Astrocyte (in vitro differentiated cells and primary cell): Measurements from ENCODE around the gene GNG2. TPM values are rescaled to one million over a fixed set of nuclear protein-coding genes. Genes with fewer than 3 reads are reported as not detected.

Experiments used
- DNase-seq: peaks from one replicate; pipeline ENCODE4 v3.0.0-alpha.2; 2010; ENCODE audit warnings: low read depth
- FAIRE-seq: peaks from 2 replicates; lab custom pipeline; 2011; peaks lifted over from hg19 to GRCh38; lab: Jason Lieb, UNC
- H2AFZ ChIP-seq: 2 replicates; pipeline ENCODE4 v1.6.0; 2012; ENCODE audit warnings: low read depth, low read length, inconsistent platforms
- H3K27ac ChIP-seq: 2 replicates; pipeline ENCODE4 v1.5.1; 2011; ENCODE audit warnings: low read depth, low read length, inconsistent platforms
- H3K27me3 ChIP-seq: 2 replicates; pipeline ENCODE4 v1.6.0; 2011; ENCODE audit warnings: low read length, inconsistent platforms; ENCODE audit not compliant: insufficient read depth
- H3K36me3 ChIP-seq: 2 replicates; pipeline ENCODE4 v1.5.1; 2011; ENCODE audit warnings: low read length, inconsistent platforms; ENCODE audit not compliant: insufficient read depth
- H3K4me1 ChIP-seq: 2 replicates; pipeline ENCODE4 v1.5.1; 2011; ENCODE audit warnings: low read length, inconsistent platforms; ENCODE audit not compliant: insufficient read depth
- H3K4me2 ChIP-seq: 2 replicates; pipeline ENCODE4 v1.6.0; 2012; ENCODE audit warnings: low read length, inconsistent platforms
- H3K4me3 ChIP-seq: 2 replicates; pipeline ENCODE4 v1.5.1; 2011; ENCODE audit warnings: low read depth, mild to moderate bottlenecking, low read length, inconsistent platforms; ENCODE audit not compliant: insufficient read depth
- H3K79me2 ChIP-seq: 2 replicates; pipeline ENCODE4 v1.6.0; 2012; ENCODE audit warnings: mild to moderate bottlenecking, low read length, inconsistent platforms; ENCODE audit not compliant: insufficient read depth
- H3K9ac ChIP-seq: 2 replicates; pipeline ENCODE4 v1.6.0; 2012; ENCODE audit warnings: mild to moderate bottlenecking, low read length, inconsistent platforms
- H3K9me3 ChIP-seq: 2 replicates; pipeline ENCODE4 v1.5.1; 2012; ENCODE audit warnings: low read depth, mild to moderate bottlenecking, low read length, inconsistent platforms; ENCODE audit not compliant: insufficient read depth
- H4K20me1 ChIP-seq: 2 replicates; pipeline ENCODE4 v1.6.0; 2012; ENCODE audit warnings: low read length, inconsistent platforms; ENCODE audit not compliant: insufficient read depth
- H3K27ac Mint-ChIP-seq: one replicate; pipeline ENCODE4 v1.8.0; 2021; ENCODE audit warnings: mild to moderate bottlenecking, mixed read lengths; ENCODE audit not compliant: unreplicated experiment
- H3K27me3 Mint-ChIP-seq: one replicate; pipeline ENCODE4 v1.8.0; 2021; ENCODE audit warnings: low read depth, mixed read lengths; ENCODE audit not compliant: unreplicated experiment
- H3K36me3 Mint-ChIP-seq: one replicate; pipeline ENCODE4 v1.8.0; 2021; ENCODE audit warnings: low read depth, mixed read lengths; ENCODE audit not compliant: unreplicated experiment
- H3K4me1 Mint-ChIP-seq: one replicate; pipeline ENCODE4 v1.8.0; 2021; ENCODE audit warnings: low read depth, mixed read lengths; ENCODE audit not compliant: unreplicated experiment
- H3K4me3 Mint-ChIP-seq: one replicate; pipeline ENCODE4 v1.8.0; 2021; ENCODE audit warnings: mild to moderate bottlenecking, moderate library complexity, mixed read lengths; ENCODE audit not compliant: unreplicated experiment
- H3K9me3 Mint-ChIP-seq: one replicate; pipeline ENCODE4 v1.8.0; 2021; ENCODE audit warnings: mild to moderate bottlenecking, mixed read lengths; ENCODE audit not compliant: unreplicated experiment
- CTCF ChIP-seq: IDR thresholded peaks from 2 replicates; pipeline ENCODE4 v1.5.1; 2011; ENCODE audit warnings: low read depth, mild to moderate bottlenecking, inconsistent platforms, low read length, moderate library complexity; ENCODE audit not compliant: insufficient read depth
- EZH2 ChIP-seq: IDR thresholded peaks from 2 replicates; pipeline ENCODE4 v1.6.1; 2012; ENCODE audit warnings: mild to moderate bottlenecking, low read length, inconsistent platforms; ENCODE audit not compliant: insufficient read depth
- total RNA-seq: library from RNA; stranded (reverse); gene quantifications from 2 replicates; pipeline ENCODE4 v1.2.1, GENCODE V29; 2021

GNG2 gene
- total RNA-seq, 1 donor from 2014 or later: 7.3 TPM

- Histone ChIP-seq H4K20me1 (no peaks in the 10 kb centered on the region), H3K9ac (no peak overlapping the region), H3K79me2 (no peaks in the 10 kb centered on the region), H3K9me3 (no peaks in the 10 kb centered on the region), H3K36me3 (no peaks in the 10 kb centered on the region), H2AFZ (no peak overlapping the region), H3K4me3 (no peak overlapping the region), H3K4me1 (no peaks in the 10 kb centered on the region), H3K27ac (no peak overlapping the region), H3K27me3 (no peaks in the 10 kb centered on the region), H3K4me2 (no peak overlapping the region)
- Mint-ChIP-seq H3K36me3 (no peaks in the 10 kb centered on the region), H3K4me3 (no peak overlapping the region), H3K27me3 (no peaks in the 10 kb centered on the region), H3K9me3 (peaks cover 4% of the 10 kb centered on the region), H3K4me1 (peaks cover 10% of the 10 kb centered on the region), H3K27ac (no peak overlapping the region)
- TF ChIP-seq CTCF (no peak), EZH2 (no peak)
- DNase-seq: no peak
- FAIRE-seq: no peak
Observed at GRCh38 chr14:51967521-51967920, 107.1 kb downstream of the GNG2 start.

- Histone ChIP-seq H2AFZ (no peak overlapping the region), H4K20me1 (no peaks in the 10 kb centered on the region)
- no peak overlapping the region for H3K4me3 Mint-ChIP-seq
Observed at GRCh38 chr14:51969852-51970540, 109.6 kb downstream of the GNG2 start.

More at GRCh38 chr14:51969852-51970540, 109.6 kb downstream of the GNG2 start:
- Histone ChIP-seq H3K4me1 (no peaks in the 10 kb centered on the region), H3K4me3 (no peak overlapping the region), H3K9me3 (no peaks in the 10 kb centered on the region), H3K27ac (no peak overlapping the region), H3K9ac (no peak overlapping the region), H3K36me3 (no peaks in the 10 kb centered on the region), H3K27me3 (no peaks in the 10 kb centered on the region), H3K79me2 (no peaks in the 10 kb centered on the region), H3K4me2 (no peak overlapping the region)
- H3K27me3 Mint-ChIP-seq: no peaks in the 10 kb centered on the region
- H3K9me3 Mint-ChIP-seq: peaks cover 4% of the 10 kb centered on the region
- H3K36me3 Mint-ChIP-seq: no peaks in the 10 kb centered on the region
- H3K4me1 Mint-ChIP-seq: peaks cover 4% of the 10 kb centered on the region
- TF ChIP-seq EZH2: no peak
- TF ChIP-seq CTCF: no peak
- FAIRE-seq: no peak
- no peak overlapping the region for H3K27ac Mint-ChIP-seq
- no peak for DNase-seq
